Panc1 (cell line): ENCODE data around the gene MRPL11. TPM values are rescaled to one million over a fixed set of nuclear protein-coding genes. Genes with fewer than 3 reads are reported as not detected.

Experiments used
- ATAC-seq: fragments of 200-7000 bp; cut with Tn5 transposase; 2 replicates; pipeline ENCODE4 v1.9.1; 2020; ENCODE audit warnings: mild to moderate bottlenecking, moderate library complexity
- BruUV-seq: library from RNA; stranded (reverse); fragments of 400-500 nt; replicated peaks from 2 replicates; lab custom pipeline; 2021; lab: Mats Ljungman, UMichigan
- CTCF ChIA-PET: fragments of 300-600 bp; sonication (Branson Sonifier 250); formaldehyde crosslinking; loops from one replicate; lab custom pipeline; 2022; ENCODE audit warnings: antibody characterized with exemption; lab: Charles Lee
- POLR2A ChIA-PET: fragments of 300-600 bp; sonication (Branson Sonifier 250); formaldehyde crosslinking; loops from one replicate; lab custom pipeline; 2022; ENCODE audit warnings: antibody characterized with exemption; lab: Charles Lee
- DNase-seq: peaks from one replicate; pipeline ENCODE4 v3.0.0-alpha.2; 2010; ENCODE audit warnings: low read depth, low spot score
- H3K27ac ChIP-seq: 2 replicates; pipeline ENCODE4 v1.5.1; 2011; ENCODE audit warnings: mild to moderate bottlenecking, low read length, inconsistent platforms
- H3K27me3 ChIP-seq: fragments of 200-500 bp; sonication (Bioruptor generic); 2 replicates; pipeline ENCODE4 v1.6.0; 2014; ENCODE audit warnings: low read length, inconsistent platforms; ENCODE audit not compliant: control insufficient read depth, insufficient read depth
- H3K36me3 ChIP-seq: fragments of 200-500 bp; sonication (Bioruptor generic); 2 replicates; pipeline ENCODE4 v1.5.1; 2014; ENCODE audit warnings: inconsistent platforms, mild to moderate bottlenecking, low read length, moderate library complexity; ENCODE audit not compliant: control insufficient read depth, insufficient read depth
- H3K4me1 ChIP-seq: 2 replicates; pipeline ENCODE4 v1.5.1; 2011; ENCODE audit warnings: inconsistent platforms, mild to moderate bottlenecking, low read length, moderate library complexity; ENCODE audit not compliant: control insufficient read depth, insufficient read depth
- H3K4me3 ChIP-seq, 2 experiments: 2 replicates each; pipeline ENCODE4 v1.5.1; 2011 to 2012; ENCODE audit warnings: low read depth in 2 of 2, low read length in 2 of 2, mild to moderate bottlenecking in 2 of 2, inconsistent platforms in 1 of 2, moderate library complexity in 1 of 2
- H3K9me3 ChIP-seq: fragments of 200-500 bp; sonication (Bioruptor generic); 2 replicates; pipeline ENCODE4 v1.5.1; 2014; ENCODE audit warnings: low read depth, mild to moderate bottlenecking, inconsistent platforms, low read length, moderate library complexity; ENCODE audit not compliant: control insufficient read depth, insufficient read depth
- CTCF ChIP-seq: fragments of 450-650 bp; IDR thresholded peaks from 2 replicates; pipeline ENCODE4 v1.5.1; 2017; ENCODE audit warnings: mild to moderate bottlenecking
- POLR2AphosphoS5 ChIP-seq: IDR thresholded peaks from 2 replicates; pipeline ENCODE4 v1.6.1; 2012; ENCODE audit warnings: mild to moderate bottlenecking, low read depth, low read length, moderate library complexity
- REST ChIP-seq, 2 experiments: IDR thresholded peaks; 2 replicates each; pipeline ENCODE4 v1.6.1; 2011 to 2012; ENCODE audit warnings: low read depth in 2 of 2, control low read depth in 1 of 2, low read length in 1 of 2, mild to moderate bottlenecking in 1 of 2, moderate library complexity in 1 of 2; ENCODE audit not compliant: insufficient read depth in 1 of 2
- SIN3A ChIP-seq: IDR thresholded peaks from 2 replicates; pipeline ENCODE4 v1.6.1; 2012; ENCODE audit warnings: low read depth, mild to moderate bottlenecking, low read length, moderate library complexity, borderline replicate concordance; ENCODE audit not compliant: insufficient read depth
- TCF7L2 ChIP-seq: IDR thresholded peaks from 2 replicates; pipeline ENCODE4 v1.6.1; 2011; ENCODE audit warnings: mild to moderate bottlenecking, low read depth, low read length, inconsistent platforms
- in situ Hi-C: cut with HindIII; loops from 2 replicates; pipeline ENCODE4 v1.10.0; 2016; ENCODE audit warnings: low sequenced_read_pairs, low pct_unique_long_range_greater_than_20kb
- intact Hi-C: fragments of 100-400 bp; cut with micrococcal nuclease; formaldehyde crosslinking; loops from one replicate; pipeline ENCODE4 v1.10.0; 2022; ENCODE audit not compliant: unreplicated experiment
- total RNA-seq: library from RNA; stranded (reverse); gene quantifications from one replicate; pipeline ENCODE4 v1.2.1, GENCODE V29; 2021; ENCODE audit not compliant: unreplicated experiment

MRPL11 gene
- total RNA-seq, 1 experiment from 2014 or later, result 158 TPM

- Histone ChIP-seq H3K9me3 (no peaks in the 10 kb centered on the region), H3K4me3 (no peak within 1 kb of the TSS), H3K36me3 (no peaks in the 10 kb centered on the region), H3K27me3 (peaks cover 22% of the 10 kb centered on the region), H3K4me1 (0 out of 2 replicates have a peak, but pooled peaks cover 4% of the 10 kb centered on the region), H3K27ac (no peak within 1 kb of the TSS)
- CTCF ChIA-PET, result interaction anchor here (0.9 to 2.4 kb wide), 4 partner anchors 10 to 258 kb away, joined by 3 to 11 read pairs (median 4); no protein-coding TSS in a partner anchor
- TF ChIP-seq SIN3A (no peak), REST (IDR thresholded peaks at IDR 0.05; ENCODE audit: insufficient read depth in 1 of 2, low read depth in 2 of 2, low read length in 1 of 2) (peak in 1 of 2 experiments; percentile 12; a peak in 1 of 4 replicates)
- in situ Hi-C loops, result no loop called here
- POLR2A ChIA-PET, result no interaction called here
- DNase-seq (no peak), ATAC-seq (no peak)
- no TSS peak for BruUV-seq
- intact Hi-C loops, result no loop called here
Observed at GRCh38 chr11:66420671-66421476, 17.8 kb downstream of the MRPL11 start, which contains the start of gene NPAS4. NPAS4 (plus strand) TSS chr11:66421035; CDS start chr11:66421180, 145 bp downstream.

- Histone ChIP-seq H3K36me3 (no peaks in the 10 kb centered on the region), H3K27ac (no peak overlapping the region), H3K4me1 (0 out of 2 replicates have a peak, but pooled peaks cover 4% of the 10 kb centered on the region), H3K9me3 (no peaks in the 10 kb centered on the region), H3K27me3 (peaks cover 27% of the 10 kb centered on the region), H3K4me3 (no peak overlapping the region)
- intact Hi-C loops (no loop called here), in situ Hi-C loops (no loop called here)
- ATAC-seq, result no peak
- POLR2A ChIA-PET, result interaction anchor here (0.6 kb wide), 1 partner anchor 48 kb away, joined by 4 read pairs; no protein-coding TSS in a partner anchor
- TF ChIP-seq SIN3A, result no peak
- peak in 1 of 2 experiments; percentile 34; a peak in 1 of 4 replicates for TF ChIP-seq REST (IDR thresholded peaks at IDR 0.05; ENCODE audit: insufficient read depth in 1 of 2, low read depth in 2 of 2, low read length in 1 of 2)
- no TSS peak for BruUV-seq
- DNase-seq, result no peak
- CTCF ChIA-PET, result interaction anchor here (2.4 kb wide), 1 partner anchor 9 kb away, joined by 11 read pairs; no protein-coding TSS in a partner anchor
Observed at GRCh38 chr11:66419825-66420224, 18.8 kb downstream of the MRPL11 start.

- no peak for TF ChIP-seq TCF7L2
- TF ChIP-seq REST (IDR thresholded peaks at IDR 0.05; ENCODE audit: insufficient read depth in 1 of 2, low read depth in 2 of 2, low read length in 1 of 2), result peak in 1 of 2 experiments; percentile 71; a peak in 2 of 4 replicates
- TF ChIP-seq SIN3A, result no peak
- no peak for TF ChIP-seq CTCF
- no peak for TF ChIP-seq POLR2AphosphoS5
- DNase-seq (no peak), ATAC-seq (no peak)
- CTCF ChIA-PET, result no interaction called here
- H3K27ac ChIP-seq, result no peak overlapping the region
- H3K4me1 ChIP-seq, result 0 out of 2 replicates have a peak, but pooled peaks cover 4% of the 10 kb centered on the region
- no TSS peak for BruUV-seq
- intact Hi-C loops (no loop called here), in situ Hi-C loops (no loop called here)
- no peaks in the 10 kb centered on the region for H3K36me3 ChIP-seq
- POLR2A ChIA-PET, result no interaction called here
- H3K4me3 ChIP-seq, result no peak overlapping the region
- peaks cover 27% of the 10 kb centered on the region for H3K27me3 ChIP-seq
- no peaks in the 10 kb centered on the region for H3K9me3 ChIP-seq
Observed at GRCh38 chr11:66418986-66419308, 19.7 kb downstream of the MRPL11 start.
